Trophoblast cell (in vitro differentiated cells and primary cell): ENCODE results near the gene NR2E3.

Experiments
- DNase-seq, 2 donors: peaks; one replicate each; pipeline ENCODE4 v3.0.0-alpha.2; 2016
- H2AFZ ChIP-seq: 2 replicates; pipeline ENCODE4 v1.6.1; 2013; ENCODE audit warnings: low read length, moderate library complexity, mild to moderate bottlenecking; ENCODE audit not compliant: insufficient read depth, poor library complexity
- H2AK5ac ChIP-seq: 2 replicates; pipeline ENCODE4 v1.6.1; 2013; ENCODE audit warnings: mild to moderate bottlenecking, low read length
- H2BK120ac ChIP-seq: 2 replicates; pipeline ENCODE4 v1.6.1; 2013; ENCODE audit warnings: low read length, mild to moderate bottlenecking, moderate library complexity; ENCODE audit not compliant: insufficient read depth, poor library complexity
- H2BK12ac ChIP-seq: 2 replicates; pipeline ENCODE4 v1.6.1; 2013; ENCODE audit warnings: mild to moderate bottlenecking, low read length, moderate library complexity
- H2BK5ac ChIP-seq: 2 replicates; pipeline ENCODE4 v1.6.1; 2013; ENCODE audit warnings: low read length, low read depth, moderate library complexity, mild to moderate bottlenecking; ENCODE audit not compliant: poor library complexity
- H3K14ac ChIP-seq: 2 replicates; pipeline ENCODE4 v1.6.1; 2013; ENCODE audit warnings: mild to moderate bottlenecking, low read length
- H3K18ac ChIP-seq: 2 replicates; pipeline ENCODE4 v1.6.1; 2013; ENCODE audit warnings: mild to moderate bottlenecking, low read length
- H3K23ac ChIP-seq: 2 replicates; pipeline ENCODE4 v1.6.1; 2013; ENCODE audit warnings: low read length
- H3K27ac ChIP-seq: 2 replicates; pipeline ENCODE4 v1.5.1; 2013; ENCODE audit warnings: low read depth, mild to moderate bottlenecking, inconsistent platforms, low read length, moderate library complexity
- H3K27me3 ChIP-seq: 2 replicates; pipeline ENCODE4 v1.6.1; 2013; ENCODE audit warnings: inconsistent platforms, mild to moderate bottlenecking, low read length, moderate library complexity; ENCODE audit not compliant: insufficient read depth
- H3K36me3 ChIP-seq, 2 experiments: 1 replicate in 1 of 2; 2 replicates in 1 of 2; pipeline ENCODE4 v1.6.1; 2013; ENCODE audit warnings: low read length in 2 of 2, mild to moderate bottlenecking in 2 of 2, moderate library complexity in 1 of 2; ENCODE audit not compliant: insufficient read depth in 2 of 2, control insufficient read depth in 1 of 2
- H3K4ac ChIP-seq: 2 replicates; pipeline ENCODE4 v1.6.1; 2013; ENCODE audit warnings: low read depth, mild to moderate bottlenecking, low read length, moderate library complexity
- H3K4me1 ChIP-seq, 2 experiments: 1 replicate in 1 of 2; 2 replicates in 1 of 2; pipeline ENCODE4 v1.6.1; 2013; ENCODE audit warnings: low read length in 2 of 2, mild to moderate bottlenecking in 2 of 2, moderate library complexity in 1 of 2; ENCODE audit not compliant: insufficient read depth in 2 of 2, control insufficient read depth in 1 of 2
- H3K4me2 ChIP-seq: 2 replicates; pipeline ENCODE4 v1.6.1; 2013; ENCODE audit warnings: inconsistent platforms, mild to moderate bottlenecking, low read length, moderate library complexity
- H3K4me3 ChIP-seq: 2 replicates; pipeline ENCODE4 v1.5.1; 2013; ENCODE audit warnings: mild to moderate bottlenecking, low read depth, low read length, inconsistent platforms
- H3K79me1 ChIP-seq: one replicate; pipeline ENCODE4 v1.6.1; 2013; ENCODE audit warnings: low read length
- H3K79me2 ChIP-seq: 2 replicates; pipeline ENCODE4 v1.6.1; 2013; ENCODE audit warnings: low read length, mild to moderate bottlenecking; ENCODE audit not compliant: control insufficient read depth, insufficient read depth, poor library complexity
- H3K9ac ChIP-seq: 2 replicates; pipeline ENCODE4 v1.6.1; 2013; ENCODE audit warnings: mild to moderate bottlenecking, low read length
- H3K9me3 ChIP-seq: 2 replicates; pipeline ENCODE4 v1.6.1; 2013; ENCODE audit warnings: low read depth, mild to moderate bottlenecking, control low read depth, inconsistent platforms, low read length; ENCODE audit not compliant: insufficient read depth
- H4K12ac ChIP-seq: 2 replicates; pipeline ENCODE4 v1.6.1; 2013; ENCODE audit warnings: low read depth, mild to moderate bottlenecking, low read length, moderate library complexity
- H4K8ac ChIP-seq: 2 replicates; pipeline ENCODE4 v1.6.1; 2013; ENCODE audit warnings: low read depth, mild to moderate bottlenecking, low read length, moderate library complexity
- H4K91ac ChIP-seq: one replicate; pipeline ENCODE4 v1.6.1; 2013; ENCODE audit warnings: low read depth, mild to moderate bottlenecking, low read length, moderate library complexity
- WGBS: extraction: QIAGEN DNeasy Blood & Tissue Kit; methylation state at CpG from one replicate; pipeline ENCODE4 v1.1.7; 2013; ENCODE audit warnings: missing lambda C conversion rate; ENCODE audit not compliant: insufficient read length, insufficient coverage; ENCODE audit errors: extremely low coverage; 5-methylcytosine and 5-hydroxymethylcytosine counted together

Gene NR2E3

DNA sequence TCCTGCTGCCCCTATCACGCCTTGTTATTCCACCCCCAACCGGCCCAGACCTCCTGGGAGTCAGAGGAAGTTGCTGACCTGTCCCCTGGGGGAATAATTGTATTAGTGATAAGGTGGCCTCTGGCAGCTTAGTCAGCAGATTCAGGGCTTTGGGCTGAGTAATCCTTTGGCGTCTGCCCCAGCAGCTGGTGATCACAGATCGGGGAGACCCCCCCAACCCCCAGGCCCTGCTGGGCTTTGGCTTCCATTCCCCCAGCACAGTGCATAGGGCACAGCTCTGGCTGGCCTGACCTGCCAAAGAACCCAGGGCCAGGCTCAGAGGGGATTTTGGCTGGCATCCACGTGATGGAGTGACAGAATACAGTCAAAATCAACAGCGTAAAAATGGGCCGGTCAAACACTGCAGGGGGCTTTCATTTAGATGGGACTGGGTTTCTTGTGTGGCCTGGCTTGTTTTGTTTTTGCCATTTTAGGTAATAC, 3.9 kb upstream of the NR2E3 start:
- Histone ChIP-seq H3K79me1 (no peaks in the 10 kb centered on the region), H4K8ac (peak overlapping the region; percentile 50), H3K23ac (no peak overlapping the region), H3K36me3 (no peaks in the 10 kb centered on the region), H2BK120ac (no peak overlapping the region), H3K4me3 (no peak overlapping the region), H2BK5ac (no peak overlapping the region), H4K12ac (no peak overlapping the region), H3K4me1 (peaks cover 19 to 21% of the 10 kb centered on the region in 2 experiments), H3K4me2 (no peak overlapping the region), H3K27me3 (no peaks in the 10 kb centered on the region), H3K9me3 (no peaks in the 10 kb centered on the region), H3K18ac (no peak overlapping the region), H3K27ac (no peak overlapping the region), H3K9ac (no peak overlapping the region), H3K4ac (no peak overlapping the region), H3K14ac (no peak overlapping the region), H2BK12ac (peak overlapping the region; percentile 23), H4K91ac (no peak overlapping the region), H2AFZ (peak overlapping the region; percentile 39), H2AK5ac (no peak overlapping the region), H3K79me2 (no peaks in the 10 kb centered on the region)
- no CpG with 5 or more reads among the region's 7 CpGs for whole genome bisulfite sequencing
- DNase-seq: no peak

- no peak overlapping the region for H3K4me3 ChIP-seq
- no CpG with 5 or more reads among the region's 15 CpGs for WGBS
- peaks cover 19 to 21% of the 10 kb centered on the region in 2 experiments for H3K4me1 ChIP-seq
- no peak overlapping the region for H4K12ac ChIP-seq
- H2BK12ac ChIP-seq: no peak overlapping the region
- H2AFZ ChIP-seq: no peak overlapping the region
- DNase-seq: no peak
- H3K9ac ChIP-seq: no peak overlapping the region
- H3K18ac ChIP-seq: no peak overlapping the region
- H3K9me3 ChIP-seq: no peaks in the 10 kb centered on the region
- H3K14ac ChIP-seq: no peak overlapping the region
- H3K79me1 ChIP-seq: no peaks in the 10 kb centered on the region
- no peak overlapping the region for H2AK5ac ChIP-seq
- H3K36me3 ChIP-seq: no peaks in the 10 kb centered on the region
- peak overlapping the region; percentile 30 for H4K8ac ChIP-seq
- H3K23ac ChIP-seq: no peak overlapping the region
- H2BK5ac ChIP-seq: no peak overlapping the region
- H3K27ac ChIP-seq: no peak overlapping the region
- H3K79me2 ChIP-seq: no peaks in the 10 kb centered on the region
- no peak overlapping the region for H3K4me2 ChIP-seq
- H4K91ac ChIP-seq: no peak overlapping the region
- no peaks in the 10 kb centered on the region for H3K27me3 ChIP-seq
- no peak overlapping the region for H3K4ac ChIP-seq
- H2BK120ac ChIP-seq: no peak overlapping the region
Measured at GRCh38 chr15:71807125-71807629, 3.2 kb upstream of the NR2E3 start.

GRCh38 chr15:71807691-71808091, 2.7 kb upstream of the NR2E3 start:
- no peak overlapping the region for H4K12ac ChIP-seq
- no peak overlapping the region for H3K18ac ChIP-seq
- H3K9ac ChIP-seq: no peak overlapping the region
- no peak overlapping the region for H2BK120ac ChIP-seq
- no peak overlapping the region for H3K4me2 ChIP-seq
- peaks cover 19 to 21% of the 10 kb centered on the region in 2 experiments for H3K4me1 ChIP-seq
- H4K91ac ChIP-seq: no peak overlapping the region
- no peak overlapping the region for H3K27ac ChIP-seq
- H3K27me3 ChIP-seq: no peaks in the 10 kb centered on the region
- no peak overlapping the region for H2AFZ ChIP-seq
- H3K23ac ChIP-seq: no peak overlapping the region
- peaks cover 2% of the 10 kb centered on the region for H3K9me3 ChIP-seq
- no peak overlapping the region for H2BK12ac ChIP-seq
- H3K79me2 ChIP-seq: no peaks in the 10 kb centered on the region
- H3K4ac ChIP-seq: no peak overlapping the region
- no peak overlapping the region for H3K14ac ChIP-seq
- H3K79me1 ChIP-seq: no peaks in the 10 kb centered on the region
- no CpG with 5 or more reads among the region's 4 CpGs for WGBS
- H2AK5ac ChIP-seq: no peak overlapping the region
- H3K36me3 ChIP-seq: no peaks in the 10 kb centered on the region
- no peak overlapping the region for H2BK5ac ChIP-seq
- no peak for DNase-seq
- no peak overlapping the region for H3K4me3 ChIP-seq
- H4K8ac ChIP-seq: no peak overlapping the region

DNA sequence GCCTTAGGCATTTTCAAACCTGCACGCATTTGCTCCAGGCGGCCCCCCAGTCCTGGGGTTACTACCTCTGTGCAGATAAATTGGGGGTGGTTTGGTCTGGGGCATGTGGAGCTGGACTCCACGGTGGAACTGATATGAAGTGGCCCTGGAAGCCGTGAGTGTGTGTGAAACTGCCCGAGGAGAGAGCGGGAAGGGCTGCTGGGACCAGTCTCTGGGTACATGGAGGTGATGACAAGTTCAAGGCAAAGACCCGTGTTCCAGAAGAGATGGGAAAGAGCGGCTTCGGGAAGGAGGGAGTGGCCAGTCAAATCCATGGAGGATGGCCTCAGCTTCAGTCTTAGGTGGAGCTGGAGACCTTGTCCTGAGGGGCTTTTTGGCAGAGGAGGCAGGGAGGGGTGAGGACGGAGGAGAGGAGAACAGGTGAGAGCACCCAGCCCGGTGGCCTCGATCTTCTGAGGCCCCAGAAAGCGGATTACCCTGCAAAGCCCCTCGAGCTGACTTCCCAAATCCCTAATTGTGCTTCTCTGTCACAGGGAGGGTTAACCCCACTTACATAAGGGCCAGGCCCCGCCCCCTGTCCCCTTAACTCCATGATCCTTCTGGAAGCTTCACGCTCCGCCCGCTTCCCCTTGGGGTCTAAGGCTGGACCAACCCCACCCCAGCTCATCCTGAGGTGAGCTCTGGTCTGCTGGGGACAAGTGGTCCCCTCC, 1.9 kb upstream of the NR2E3 start:
- H3K4me1 ChIP-seq: peaks cover 19 to 21% of the 10 kb centered on the region in 2 experiments
- no peak for DNase-seq
- H4K12ac ChIP-seq: no peak overlapping the region
- no peaks in the 10 kb centered on the region for H3K27me3 ChIP-seq
- H3K79me2 ChIP-seq: no peaks in the 10 kb centered on the region
- H2BK5ac ChIP-seq: no peak overlapping the region
- H3K9me3 ChIP-seq: peaks cover 2% of the 10 kb centered on the region
- H4K91ac ChIP-seq: no peak overlapping the region
- no peak overlapping the region for H2BK12ac ChIP-seq
- no peak overlapping the region for H3K18ac ChIP-seq
- H3K36me3 ChIP-seq: no peaks in the 10 kb centered on the region
- no peak overlapping the region for H3K23ac ChIP-seq
- no peak overlapping the region for H3K4ac ChIP-seq
- no peak overlapping the region for H3K9ac ChIP-seq
- WGBS: no CpG with 5 or more reads among the region's 18 CpGs
- no peak overlapping the region for H3K4me3 ChIP-seq
- H2AK5ac ChIP-seq: no peak overlapping the region
- no peak overlapping the region for H4K8ac ChIP-seq
- H2BK120ac ChIP-seq: no peak overlapping the region
- H2AFZ ChIP-seq: no peak overlapping the region
- H3K4me2 ChIP-seq: no peak overlapping the region
- H3K14ac ChIP-seq: no peak overlapping the region
- no peak overlapping the region for H3K27ac ChIP-seq
- H3K79me1 ChIP-seq: no peaks in the 10 kb centered on the region
